PC-3 (cell line): ENCODE data around the gene GRIN2D. TPM values are rescaled to one million over a fixed set of nuclear protein-coding genes. Genes with fewer than 3 reads are reported as not detected.
A peak's percentile ranks its signal among the peaks of the same experiment; 100 is the strongest.

Experiments used
- ATAC-seq: fragments of 200-7000 bp; cut with Tn5 transposase; 2 replicates; pipeline ENCODE4 v1.9.1; 2020; ENCODE audit warnings: mild to moderate bottlenecking, moderate library complexity
- BruUV-seq: library from RNA; stranded (reverse); fragments of 400-500 nt; replicated peaks from 2 replicates; lab custom pipeline; 2021; lab: Mats Ljungman, UMichigan
- CTCF ChIA-PET: fragments of 300-600 bp; sonication (Branson Sonifier 250); formaldehyde crosslinking; loops from one replicate; lab custom pipeline; 2022; ENCODE audit warnings: antibody characterized with exemption; lab: Charles Lee
- POLR2A ChIA-PET: fragments of 300-600 bp; sonication (Branson Sonifier 250); formaldehyde crosslinking; loops from one replicate; lab custom pipeline; 2022; ENCODE audit warnings: antibody characterized with exemption; ENCODE audit not compliant: unreplicated experiment; lab: Charles Lee
- DNase-seq: peaks from one replicate; pipeline ENCODE4 v3.0.0-alpha.2; 2015
- H2AFZ ChIP-seq: fragments of 300-600 bp; sonication (generic); 2 replicates; pipeline ENCODE4 v1.6.0; 2016; ENCODE audit warnings: antibody characterized with exemption, low read length
- H3F3A ChIP-seq: fragments of 300-600 bp; sonication (generic); one replicate; pipeline ENCODE4 v1.6.0; 2017; ENCODE audit warnings: antibody characterized with exemption, low read length, control low read depth, mild to moderate bottlenecking; ENCODE audit not compliant: unreplicated experiment
- H3K27ac ChIP-seq: fragments of 300-600 bp; sonication (generic); 2 replicates; pipeline ENCODE4 v1.5.1; 2016; ENCODE audit warnings: mild to moderate bottlenecking, low read length
- H3K27me3 ChIP-seq: fragments of 300-600 bp; sonication (generic); 2 replicates; pipeline ENCODE4 v1.6.1; 2016; ENCODE audit warnings: low read length, mixed read lengths
- H3K36me3 ChIP-seq: fragments of 300-600 bp; sonication (generic); 2 replicates; pipeline ENCODE4 v1.6.1; 2016; ENCODE audit warnings: low read depth, mixed run types, low read length, mixed read lengths
- H3K4me1 ChIP-seq: fragments of 300-600 bp; sonication (generic); 2 replicates; pipeline ENCODE4 v1.5.1; 2016; ENCODE audit warnings: low read length; ENCODE audit not compliant: insufficient read depth
- H3K4me2 ChIP-seq: fragments of 300-600 bp; sonication (generic); 2 replicates; pipeline ENCODE4 v1.6.0; 2016; ENCODE audit warnings: low read length
- H3K4me3 ChIP-seq: fragments of 300-600 bp; sonication (generic); 2 replicates; pipeline ENCODE4 v1.5.1; 2016; ENCODE audit warnings: mild to moderate bottlenecking, low read length, mixed read lengths
- H3K79me2 ChIP-seq: fragments of 300-600 bp; sonication (generic); 2 replicates; pipeline ENCODE4 v1.6.1; 2017; ENCODE audit warnings: low read length, mixed read lengths
- H3K9ac ChIP-seq: fragments of 300-600 bp; sonication (generic); 2 replicates; pipeline ENCODE4 v1.6.0; 2016; ENCODE audit warnings: mild to moderate bottlenecking, low read length
- H3K9me2 ChIP-seq: fragments of 300-600 bp; sonication (generic); replicated peaks from 2 replicates; pipeline ENCODE4 v1.6.1; 2016; ENCODE audit warnings: mixed run types, low read length, mixed read lengths
- H3K9me3 ChIP-seq: fragments of 300-600 bp; sonication (generic); 2 replicates; pipeline ENCODE4 v1.6.1; 2016; ENCODE audit warnings: low read length, mixed read lengths
- H4K20me1 ChIP-seq: fragments of 300-600 bp; sonication (generic); 2 replicates; pipeline ENCODE4 v1.6.1; 2016; ENCODE audit warnings: low read length, mixed read lengths
- EZH2 ChIP-seq: fragments of 300-600 bp; sonication (generic); IDR thresholded peaks from one replicate; pipeline ENCODE4 v1.6.1; 2017; ENCODE audit warnings: antibody characterized with exemption, mild to moderate bottlenecking, low read length; ENCODE audit not compliant: unreplicated experiment
- EZH2phosphoT487 ChIP-seq: fragments of 300-600 bp; sonication (generic); IDR thresholded peaks from 2 replicates; pipeline ENCODE4 v1.6.1; 2018; ENCODE audit warnings: mild to moderate bottlenecking, antibody characterized with exemption, low read length, borderline replicate concordance
- intact Hi-C: fragments of 100-400 bp; cut with micrococcal nuclease; formaldehyde crosslinking; loops from 2 replicates; pipeline ENCODE4 v1.9.0; 2023
- total RNA-seq: library from RNA; depleted of rRNA; stranded (reverse); fragments of >200 nt; gene quantifications from 2 replicates; pipeline ENCODE4 v1.2.3, GENCODE V29; 2014
- TF ChIP-seq, protein P1 (sequence below): fragments of 300-600 bp; sonication (generic); conservative IDR thresholded peaks from 2 replicates; pipeline ENCODE4 v1.5.1; 2017; ENCODE audit warnings: antibody characterized with exemption, low read depth, mild to moderate bottlenecking, low read length

The GRIN2D gene
- total RNA-seq, 1 experiment from 2014 or later, result 0.51 TPM

DNA sequence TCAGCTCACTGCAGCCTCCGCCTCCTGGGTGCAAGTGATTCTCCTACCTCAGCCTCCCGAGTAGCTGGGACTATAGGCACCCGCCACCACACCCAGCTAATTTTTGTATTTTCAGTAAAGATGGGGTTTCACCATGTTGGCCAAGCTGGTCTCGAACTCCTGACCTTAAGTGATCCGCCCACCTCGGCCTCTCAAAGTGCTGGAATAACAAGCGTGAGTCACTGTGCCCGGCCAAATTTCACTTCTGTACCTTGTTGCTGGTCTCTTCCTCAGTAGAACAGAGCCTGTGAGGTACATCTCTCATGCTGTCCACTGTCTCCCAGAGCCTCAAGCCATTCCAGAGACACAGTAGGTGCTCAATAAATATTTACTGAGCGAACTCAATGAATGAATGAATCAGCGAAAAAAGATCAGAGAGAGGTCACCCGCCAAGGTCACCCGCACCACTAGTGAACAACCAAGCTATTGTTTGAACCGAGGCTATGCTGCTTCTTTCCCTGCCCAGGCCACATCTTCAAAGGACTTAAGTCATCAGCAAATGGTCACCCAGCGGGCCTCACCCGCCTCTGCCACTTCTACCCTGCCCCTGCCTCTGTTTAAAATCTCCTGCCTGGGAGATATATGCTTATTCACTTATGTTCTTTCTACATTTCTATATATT lies 39.0 kb upstream of the GRIN2D start:
- Histone ChIP-seq H3K4me2 (no peak overlapping the region), H3F3A (no peaks in the 10 kb centered on the region), H3K36me3 (no peaks in the 10 kb centered on the region), H3K79me2 (no peaks in the 10 kb centered on the region), H3K4me3 (no peak overlapping the region), H3K4me1 (no peaks in the 10 kb centered on the region), H3K9me3 (no peaks in the 10 kb centered on the region), H3K9ac (no peak overlapping the region), H3K27me3 (no peaks in the 10 kb centered on the region), H3K9me2 (no peaks in the 10 kb centered on the region), H4K20me1 (no peaks in the 10 kb centered on the region), H2AFZ (no peak overlapping the region), H3K27ac (no peak overlapping the region)
- ATAC-seq (no peak; the same call in 1 of the 2 replicates), DNase-seq (peak; percentile 68)
- BruUV-seq, result no TSS peak
- TF ChIP-seq EZH2, result no peak
- POLR2A ChIA-PET, result no interaction called here
- intact Hi-C loops, result no loop called here
- CTCF ChIA-PET, result interaction anchor here (0.6 kb wide), 1 partner anchor 1408 kb away, joined by 3 read pairs; no protein-coding TSS in a partner anchor

DNA sequence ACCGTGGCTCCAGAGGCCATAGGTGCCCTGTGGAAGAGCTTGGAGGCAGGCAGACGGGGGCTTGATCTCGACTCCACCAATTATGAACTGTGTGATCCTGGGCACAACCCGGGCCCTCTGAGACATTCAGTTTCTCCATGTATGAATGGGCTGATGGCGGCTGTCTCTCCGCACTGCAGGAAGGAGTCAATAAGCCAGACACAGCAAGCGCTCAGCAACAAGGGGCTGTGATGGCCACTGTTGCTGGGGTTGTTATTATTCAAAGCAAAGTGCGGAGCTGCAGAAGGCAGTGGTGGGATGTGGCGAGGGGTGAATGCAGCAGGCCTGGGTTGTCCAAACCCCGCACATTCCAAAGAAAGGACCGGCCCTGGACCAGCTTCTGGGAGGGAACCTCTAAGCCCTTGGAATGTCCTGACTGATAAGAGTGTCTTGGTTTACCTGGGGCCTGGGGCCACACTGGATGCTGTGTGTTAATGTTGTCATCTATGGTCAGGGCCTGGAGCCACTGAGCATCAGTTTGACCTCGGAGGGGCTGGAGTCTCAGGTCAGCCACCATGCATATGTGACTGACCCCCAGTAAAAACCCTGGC lies 38.0 kb upstream of the GRIN2D start:
- Histone ChIP-seq H3F3A (no peaks in the 10 kb centered on the region), H3K9ac (no peak overlapping the region), H3K36me3 (no peaks in the 10 kb centered on the region), H3K9me2 (no peaks in the 10 kb centered on the region), H2AFZ (no peak overlapping the region), H3K4me1 (no peaks in the 10 kb centered on the region), H3K4me3 (no peak overlapping the region), H3K9me3 (no peaks in the 10 kb centered on the region), H3K27ac (peak overlapping the region; percentile 34; the same call in 1 of the 2 replicates), H3K79me2 (no peaks in the 10 kb centered on the region), H3K4me2 (no peak overlapping the region), H4K20me1 (no peaks in the 10 kb centered on the region), H3K27me3 (no peaks in the 10 kb centered on the region)
- ATAC-seq, result no peak
- POLR2A ChIA-PET, result no interaction called here
- DNase-seq, result no peak
- TF ChIP-seq, protein P1, sequence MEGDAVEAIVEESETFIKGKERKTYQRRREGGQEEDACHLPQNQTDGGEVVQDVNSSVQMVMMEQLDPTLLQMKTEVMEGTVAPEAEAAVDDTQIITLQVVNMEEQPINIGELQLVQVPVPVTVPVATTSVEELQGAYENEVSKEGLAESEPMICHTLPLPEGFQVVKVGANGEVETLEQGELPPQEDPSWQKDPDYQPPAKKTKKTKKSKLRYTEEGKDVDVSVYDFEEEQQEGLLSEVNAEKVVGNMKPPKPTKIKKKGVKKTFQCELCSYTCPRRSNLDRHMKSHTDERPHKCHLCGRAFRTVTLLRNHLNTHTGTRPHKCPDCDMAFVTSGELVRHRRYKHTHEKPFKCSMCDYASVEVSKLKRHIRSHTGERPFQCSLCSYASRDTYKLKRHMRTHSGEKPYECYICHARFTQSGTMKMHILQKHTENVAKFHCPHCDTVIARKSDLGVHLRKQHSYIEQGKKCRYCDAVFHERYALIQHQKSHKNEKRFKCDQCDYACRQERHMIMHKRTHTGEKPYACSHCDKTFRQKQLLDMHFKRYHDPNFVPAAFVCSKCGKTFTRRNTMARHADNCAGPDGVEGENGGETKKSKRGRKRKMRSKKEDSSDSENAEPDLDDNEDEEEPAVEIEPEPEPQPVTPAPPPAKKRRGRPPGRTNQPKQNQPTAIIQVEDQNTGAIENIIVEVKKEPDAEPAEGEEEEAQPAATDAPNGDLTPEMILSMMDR, result no peak
- TF ChIP-seq EZH2phosphoT487 (no peak), EZH2 (no peak)
- CTCF ChIA-PET, result no interaction called here
- BruUV-seq, result no TSS peak
- intact Hi-C loops, result no loop called here

DNA sequence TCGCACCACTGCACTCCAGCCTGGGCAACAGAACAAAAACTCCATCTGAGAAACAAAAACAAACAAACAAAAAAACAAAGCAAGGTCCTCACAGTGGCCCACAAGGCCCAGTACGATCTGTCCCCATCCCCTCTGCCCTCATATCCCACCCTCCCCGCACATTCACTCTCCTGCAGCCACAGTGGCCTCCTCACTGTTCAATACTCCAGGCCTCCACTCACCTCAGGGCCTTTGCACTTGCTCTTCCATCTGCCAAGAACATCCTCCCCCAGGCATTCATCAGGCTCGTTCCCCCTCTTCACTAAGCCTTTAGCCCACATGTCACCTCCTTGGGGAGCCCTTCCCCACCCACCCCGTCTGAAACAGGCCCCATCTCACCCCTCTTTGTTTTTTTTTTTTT lies 34.3 kb upstream of the GRIN2D start:
- H3K4me1 ChIP-seq, result peaks cover 5% of the 10 kb centered on the region; the same call in 1 of the 2 replicates

More for the DNA sequence above, 34.3 kb upstream of the GRIN2D start:
- ChIA-PET POLR2A (no interaction called here), CTCF (no interaction called here)
- Histone ChIP-seq H2AFZ (no peak overlapping the region), H3K79me2 (no peaks in the 10 kb centered on the region), H3K4me2 (no peak overlapping the region), H3K9ac (no peak overlapping the region), H4K20me1 (no peaks in the 10 kb centered on the region), H3K27ac (no peak overlapping the region), H3F3A (no peaks in the 10 kb centered on the region), H3K9me3 (no peaks in the 10 kb centered on the region), H3K27me3 (no peaks in the 10 kb centered on the region), H3K4me3 (no peak overlapping the region), H3K9me2 (no peaks in the 10 kb centered on the region), H3K36me3 (no peaks in the 10 kb centered on the region)
- BruUV-seq, result no TSS peak
- TF ChIP-seq EZH2phosphoT487 (no peak), EZH2 (no peak)
- TF ChIP-seq, protein P1, result no peak
- no peak for ATAC-seq
- intact Hi-C loops, result no loop called here
- no peak for DNase-seq
